HL-60 (cell line): ENCODE results near the gene GABRR1.

Source experiments
- CTCF ChIP-seq: IDR thresholded peaks from one replicate; pipeline ENCODE4 v1.5.1; 2011; ENCODE audit warnings: low read length, control low read depth, inconsistent platforms; ENCODE audit not compliant: insufficient read depth
- GABPA ChIP-seq: IDR thresholded peaks from 2 replicates; pipeline ENCODE4 v1.6.1; 2012; ENCODE audit warnings: low read depth
- POLR2AphosphoS5 ChIP-seq: IDR thresholded peaks from 2 replicates; pipeline ENCODE4 v1.6.1; 2012; ENCODE audit warnings: low read depth

GRCh38 chr6:89204096-89204495 is 13.1 kb downstream of the GABRR1 start:
- TF ChIP-seq GABPA (no peak), CTCF (no peak), POLR2AphosphoS5 (no peak)
